T-cell (primary cell): Measurements from ENCODE around the gene STXBP6. TPM values are rescaled to one million over a fixed set of nuclear protein-coding genes. Genes with fewer than 3 reads are reported as not detected.

Source experiments
- ATAC-seq, 4 experiments: fragments of 200-7000 bp in 3 of 4; fragments of 150-1000 bp in 1 of 4; cut with Tn5 transposase; replicated peaks in 1 of 4; 1 replicate in 3 of 4; 2 replicates in 1 of 4; pipeline ENCODE4 v1.10.0; 2021; ENCODE audit warnings: moderate library complexity in 3 of 4, mild to moderate bottlenecking in 2 of 4, moderate number of reproducible peaks in 1 of 4
- CTCF ChIA-PET, 2 donors: fragments of 300-600 bp; sonication (Branson Sonifier 250); formaldehyde crosslinking; loops; one replicate each; lab custom pipeline; 2022; ENCODE audit warnings: antibody characterized with exemption in 2 of 2; lab: Charles Lee
- POLR2A ChIA-PET, 2 donors: fragments of 300-600 bp; sonication (Branson Sonifier 250); formaldehyde crosslinking; loops; one replicate each; lab custom pipeline; 2022; ENCODE audit warnings: antibody characterized with exemption in 2 of 2; lab: Charles Lee
- DNase-seq, 35 experiments: peaks; one replicate each; pipeline versions ENCODE4 v3.0.0 to v3.0.0-alpha.2; 2013 to 2023
- H3K27ac ChIP-seq: one replicate; pipeline ENCODE4 v1.5.1; 2013; ENCODE audit warnings: low read length
- H3K27me3 ChIP-seq, 2 experiments: replicated peaks in 1 of 2; 1 replicate in 1 of 2; 2 replicates in 1 of 2; pipeline versions ENCODE4 v1.6.1 to v1.7.0; 2013; ENCODE audit warnings: low read length in 1 of 2, mixed read lengths in 1 of 2; ENCODE audit not compliant: control insufficient read depth in 2 of 2, insufficient read depth in 2 of 2; ENCODE audit errors: extremely low read depth in 1 of 2
- H3K36me3 ChIP-seq, 2 donors: 1 replicate in 1 of 2; 2 replicates in 1 of 2; pipeline versions ENCODE4 v1.6.1 to v1.7.0; 2013; ENCODE audit warnings: low read length in 1 of 2; ENCODE audit not compliant: control insufficient read depth in 2 of 2, insufficient read depth in 1 of 2; ENCODE audit errors: extremely low read depth in 1 of 2
- H3K4me1 ChIP-seq, 2 experiments: 1 replicate in 1 of 2; 2 replicates in 1 of 2; pipeline versions ENCODE4 v1.6.1 to v1.7.0; 2013; ENCODE audit warnings: low read length in 2 of 2, mixed read lengths in 1 of 2; ENCODE audit not compliant: insufficient read depth in 2 of 2, control insufficient read depth in 1 of 2; ENCODE audit errors: extremely low read depth in 1 of 2
- H3K4me3 ChIP-seq, 2 donors: 1 replicate in 1 of 2; 2 replicates in 1 of 2; pipeline versions ENCODE4 v1.5.1 to v1.7.0; 2013; ENCODE audit warnings: mild to moderate bottlenecking in 2 of 2, low read length in 1 of 2, moderate library complexity in 1 of 2; ENCODE audit not compliant: control insufficient read depth in 1 of 2; ENCODE audit errors: extremely low read depth in 1 of 2
- H3K9me3 ChIP-seq: 2 replicates; pipeline ENCODE4 v1.7.0; 2013
- H3K27ac Mint-ChIP-seq, 2 donors: one replicate each; pipeline ENCODE4 v1.8.0; 2020 to 2021; ENCODE audit warnings: mild to moderate bottlenecking in 2 of 2, mixed read lengths in 2 of 2
- H3K27me3 Mint-ChIP-seq, 2 donors: one replicate each; pipeline ENCODE4 v1.8.0; 2021 to 2022; ENCODE audit warnings: mixed read lengths in 2 of 2
- H3K36me3 Mint-ChIP-seq: one replicate; pipeline ENCODE4 v1.8.0; 2021; ENCODE audit warnings: mixed read lengths
- H3K4me1 Mint-ChIP-seq, 3 donors: one replicate each; pipeline ENCODE4 v1.8.0; 2020 to 2022; ENCODE audit warnings: mixed read lengths in 3 of 3, mild to moderate bottlenecking in 1 of 3
- H3K4me3 Mint-ChIP-seq, 3 donors: one replicate each; pipeline ENCODE4 v1.8.0; 2020 to 2022; ENCODE audit warnings: mild to moderate bottlenecking in 3 of 3, mixed read lengths in 3 of 3, moderate library complexity in 3 of 3
- H3K9me3 Mint-ChIP-seq, 3 donors: one replicate each; pipeline ENCODE4 v1.8.0; 2020 to 2022; ENCODE audit warnings: mixed read lengths in 3 of 3
- WGBS: methylation state at CpG from one replicate; pipeline ENCODE4 v1.1.5; 2013; ENCODE audit warnings: missing lambda C conversion rate; ENCODE audit not compliant: insufficient coverage; 5-methylcytosine and 5-hydroxymethylcytosine counted together
- total RNA-seq, 35 experiments: library from RNA in 6 of 35; stranded (reverse) in 6 of 35; fragments of 120-200 nt in 1 of 35; gene quantifications; one replicate each; pipeline versions ENCODE4 v1.2.1 to v1.2.4 and lab custom pipeline; 2013 to 2026

The STXBP6 gene
- total RNA-seq, 5 donors from 2014 or later (not counting 1 experiment from before 2014, with no cell fraction given), result 0.25 TPM; not detected in 4

DNA sequence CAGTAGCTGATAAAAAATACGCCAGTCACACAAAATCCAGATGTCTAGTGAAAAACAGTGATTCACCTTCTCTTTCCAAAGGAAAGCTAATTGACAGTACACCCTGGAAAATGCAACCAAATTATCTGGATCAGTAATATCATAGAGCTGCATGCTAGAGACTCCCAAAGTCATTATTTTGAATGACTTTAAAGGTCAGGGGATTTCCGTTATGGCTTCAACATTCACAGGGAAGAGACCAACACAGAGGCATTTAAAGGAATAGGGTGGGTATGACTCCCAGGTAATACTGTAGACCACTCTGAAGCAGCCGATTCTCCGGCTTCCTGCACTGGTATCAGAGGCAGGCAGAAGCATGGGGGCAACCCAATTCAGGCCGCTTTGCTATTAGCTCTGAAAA is 190.4 kb downstream of the STXBP6 start:
- CTCF ChIA-PET, result no interaction called here
- Mint-ChIP-seq H3K36me3 (no peaks in the 10 kb centered on the region), H3K4me3 (no peak overlapping the region), H3K27ac (no peak overlapping the region), H3K9me3 (no peaks in the 10 kb centered on the region), H3K4me1 (no peaks in the 10 kb centered on the region), H3K27me3 (peaks cover 27 to 31% of the 10 kb centered on the region in 2 donors)
- no peak for ATAC-seq
- DNase-seq, result no peak
- no peaks in the 10 kb centered on the region for H3K36me3 ChIP-seq
- 85% methylated on average over 3 of the region's 5 CpGs for WGBS
- no peak overlapping the region for H3K27ac ChIP-seq
- POLR2A ChIA-PET, result no interaction called here
- peaks cover 0 to 4% of the 10 kb centered on the region in 2 experiments for H3K4me1 ChIP-seq
- H3K4me3 ChIP-seq, result no peak overlapping the region
- no peaks in the 10 kb centered on the region for H3K9me3 ChIP-seq
- H3K27me3 ChIP-seq, result peaks cover 0 to 2% of the 10 kb centered on the region in 2 experiments

DNA sequence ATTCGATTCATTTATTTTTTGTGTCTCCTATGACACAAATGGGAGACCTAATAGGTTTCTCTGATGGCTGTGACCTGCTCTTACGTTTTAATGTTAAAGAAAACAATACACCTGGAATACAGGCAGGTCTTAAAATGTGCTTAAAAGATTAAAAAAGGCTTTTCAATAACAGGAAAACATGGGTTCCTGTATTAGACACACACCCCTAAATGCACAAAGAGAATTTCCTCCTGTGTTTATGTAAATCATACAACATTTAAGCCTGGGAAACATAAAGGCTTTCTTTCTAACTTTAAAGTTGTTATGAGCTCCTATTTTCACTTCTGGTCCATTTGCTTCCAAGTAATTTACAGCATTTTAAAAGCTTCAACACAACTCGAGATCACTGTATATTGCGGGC is 191.3 kb downstream of the STXBP6 start:
- DNase-seq, result no peak

DNA sequence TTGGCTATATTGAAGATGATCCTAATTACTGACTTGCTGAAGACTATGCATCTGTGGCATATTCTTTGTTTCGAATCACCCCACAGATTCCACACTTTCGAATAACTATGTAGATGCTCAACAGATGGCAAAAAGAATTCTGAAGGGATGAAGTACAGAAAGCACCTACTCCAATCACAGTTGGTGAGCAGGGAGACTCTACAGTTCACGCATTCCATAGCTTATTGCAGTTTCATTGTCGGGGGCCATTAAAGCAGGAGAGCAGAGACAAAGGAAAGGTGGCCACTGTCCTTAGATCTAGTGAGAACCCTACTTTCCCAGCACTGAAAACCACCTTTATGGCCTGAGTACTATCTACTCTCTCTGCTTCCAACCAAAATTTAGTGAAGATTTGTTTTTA is 191.9 kb downstream of the STXBP6 start:
- no peak overlapping the region for H3K27ac Mint-ChIP-seq
- Histone ChIP-seq H3K27me3 (peaks cover 0 to 2% of the 10 kb centered on the region in 2 experiments), H3K27ac (no peak overlapping the region), H3K4me3 (no peak overlapping the region), H3K9me3 (no peaks in the 10 kb centered on the region), H3K4me1 (no peaks in the 10 kb centered on the region), H3K36me3 (no peaks in the 10 kb centered on the region)
- no peaks in the 10 kb centered on the region for H3K4me1 Mint-ChIP-seq
- peaks cover 31 to 38% of the 10 kb centered on the region in 2 donors for H3K27me3 Mint-ChIP-seq
- DNase-seq (no peak), ATAC-seq (no peak)
- no peaks in the 10 kb centered on the region for H3K9me3 Mint-ChIP-seq
- H3K36me3 Mint-ChIP-seq, result no peaks in the 10 kb centered on the region
- POLR2A ChIA-PET, result no interaction called here
- 82% methylated on average over 2 of the region's 4 CpGs for WGBS
- H3K4me3 Mint-ChIP-seq, result no peak overlapping the region
- CTCF ChIA-PET, result no interaction called here

More for the DNA sequence above, 191.3 kb downstream of the STXBP6 start:
- no peaks in the 10 kb centered on the region for H3K4me1 Mint-ChIP-seq
- Histone ChIP-seq H3K36me3 (no peaks in the 10 kb centered on the region), H3K27me3 (peaks cover 0 to 2% of the 10 kb centered on the region in 2 experiments), H3K4me3 (no peak overlapping the region), H3K9me3 (no peaks in the 10 kb centered on the region), H3K27ac (no peak overlapping the region), H3K4me1 (peaks cover 0 to 2% of the 10 kb centered on the region in 2 experiments)
- H3K27ac Mint-ChIP-seq, result no peak overlapping the region
- ATAC-seq, result no peak
- H3K27me3 Mint-ChIP-seq, result peaks cover 30 to 36% of the 10 kb centered on the region in 2 donors
- POLR2A ChIA-PET, result no interaction called here
- no peaks in the 10 kb centered on the region for H3K9me3 Mint-ChIP-seq
- no peak overlapping the region for H3K4me3 Mint-ChIP-seq
- CTCF ChIA-PET, result interaction anchor here in 1 of 2 donors (0.8 kb wide), 1 partner anchor 607 kb away, joined by 3 read pairs; no protein-coding TSS in a partner anchor
- no peaks in the 10 kb centered on the region for H3K36me3 Mint-ChIP-seq
- no CpG with 5 or more reads among the region's 4 CpGs for WGBS

DNA sequence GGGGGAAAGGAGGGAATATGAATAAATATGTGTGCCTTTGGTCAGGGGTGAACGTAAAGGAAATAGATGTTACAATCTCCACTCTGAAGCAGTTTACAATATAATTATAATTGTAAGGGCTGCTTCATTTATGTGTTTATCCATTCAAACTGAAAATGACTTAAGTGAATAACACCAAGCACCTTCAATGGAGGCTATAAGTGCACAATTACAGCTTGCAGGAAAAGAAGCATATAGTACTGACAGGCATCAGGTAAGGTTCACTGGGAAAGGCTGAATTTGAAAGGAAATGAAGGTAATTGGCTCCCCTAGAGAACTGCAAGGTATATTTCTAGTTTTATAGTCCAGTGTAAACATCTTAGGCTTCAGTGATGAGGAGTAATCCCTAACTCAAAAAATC is 192.7 kb downstream of the STXBP6 start:
- CTCF ChIA-PET, result no interaction called here
- Mint-ChIP-seq H3K27me3 (peaks cover 32 to 38% of the 10 kb centered on the region in 2 donors), H3K4me3 (no peak overlapping the region), H3K9me3 (no peaks in the 10 kb centered on the region), H3K4me1 (no peaks in the 10 kb centered on the region), H3K27ac (no peak overlapping the region), H3K36me3 (no peaks in the 10 kb centered on the region)
- H3K4me1 ChIP-seq, result no peaks in the 10 kb centered on the region
- H3K27me3 ChIP-seq, result peaks cover 0 to 2% of the 10 kb centered on the region in 2 experiments
- no peak overlapping the region for H3K4me3 ChIP-seq
- ATAC-seq (no peak), DNase-seq (no peak)
- no peak overlapping the region for H3K27ac ChIP-seq
- POLR2A ChIA-PET, result no interaction called here
- no peaks in the 10 kb centered on the region for H3K9me3 ChIP-seq
- H3K36me3 ChIP-seq, result no peaks in the 10 kb centered on the region
- no CpG with 5 or more reads among the region's 1 CpG for WGBS

DNA sequence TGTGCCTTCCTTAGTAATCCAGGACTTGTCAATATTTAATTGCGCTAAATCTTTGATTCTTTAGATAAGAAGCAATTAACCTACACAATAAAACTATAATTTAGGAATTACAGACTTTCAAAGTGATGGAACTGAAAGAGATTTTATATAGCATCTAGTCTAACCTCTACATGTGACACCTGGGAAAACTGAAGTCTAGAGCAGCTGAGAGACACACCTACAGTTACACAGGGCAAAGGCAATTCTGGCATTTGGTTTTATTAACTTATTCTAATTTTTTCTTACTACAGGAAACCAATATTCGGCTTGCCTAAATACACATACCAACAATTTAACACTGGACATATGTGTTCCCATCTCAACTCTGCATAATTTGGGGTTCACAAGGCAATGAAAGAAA is 196.5 kb downstream of the STXBP6 start:
- Histone ChIP-seq H3K4me1 (no peaks in the 10 kb centered on the region), H3K36me3 (no peaks in the 10 kb centered on the region), H3K27me3 (no peaks in the 10 kb centered on the region), H3K9me3 (no peaks in the 10 kb centered on the region), H3K27ac (no peak overlapping the region), H3K4me3 (no peak overlapping the region)
- Mint-ChIP-seq H3K4me3 (no peak overlapping the region), H3K27ac (no peak overlapping the region), H3K4me1 (no peaks in the 10 kb centered on the region), H3K27me3 (peaks cover 28 to 31% of the 10 kb centered on the region in 2 donors), H3K36me3 (no peaks in the 10 kb centered on the region), H3K9me3 (no peaks in the 10 kb centered on the region)
- DNase-seq, result no peak
- ATAC-seq, result no peak
- WGBS, result no CpG with 5 or more reads among the region's 2 CpGs
- POLR2A ChIA-PET, result no interaction called here
- CTCF ChIA-PET, result no interaction called here

DNA sequence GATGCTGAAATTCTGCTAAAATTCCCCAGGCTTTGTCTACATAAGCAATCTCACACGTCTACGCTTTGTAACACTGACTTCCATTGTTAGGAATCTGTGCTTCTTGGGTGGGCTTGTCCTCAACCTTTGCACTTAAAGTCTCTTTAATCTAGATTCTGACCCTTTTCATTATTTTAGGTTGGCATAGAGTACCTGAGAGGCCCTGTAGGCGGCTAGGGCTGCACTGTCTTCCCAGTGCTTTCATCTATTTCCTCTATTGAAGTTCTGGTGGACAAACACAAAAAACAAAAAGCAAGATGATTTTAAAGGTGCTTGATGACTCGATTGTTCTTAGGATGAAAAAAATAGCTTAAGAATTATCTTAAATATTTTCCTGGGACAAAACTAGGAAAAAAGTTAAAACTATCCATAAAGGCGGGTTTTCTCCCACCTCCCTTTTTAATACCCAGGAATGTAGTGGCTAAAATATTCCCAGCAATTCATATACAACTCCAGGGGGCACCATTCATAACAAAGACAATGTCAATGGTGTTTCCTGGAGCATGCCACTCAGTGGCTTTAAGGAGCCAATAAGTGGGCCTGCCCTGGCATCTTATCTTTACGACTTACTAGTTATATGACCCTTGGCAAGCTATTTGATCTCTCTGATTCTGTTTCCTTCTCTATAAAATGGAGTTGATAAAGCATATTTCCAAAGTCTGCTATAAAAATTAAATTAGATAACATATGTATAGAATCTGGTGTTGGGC is 197.5 kb downstream of the STXBP6 start:
- Mint-ChIP-seq H3K36me3 (no peaks in the 10 kb centered on the region), H3K4me3 (no peak overlapping the region)
- CTCF ChIA-PET, result no interaction called here

More for the DNA sequence above, 197.5 kb downstream of the STXBP6 start:
- Histone ChIP-seq H3K4me1 (no peaks in the 10 kb centered on the region), H3K4me3 (no peak overlapping the region), H3K36me3 (no peaks in the 10 kb centered on the region), H3K9me3 (no peaks in the 10 kb centered on the region), H3K27me3 (no peaks in the 10 kb centered on the region), H3K27ac (no peak overlapping the region)
- no CpG with 5 or more reads among the region's 6 CpGs for WGBS
- no peak for ATAC-seq
- no peaks in the 10 kb centered on the region for H3K4me1 Mint-ChIP-seq
- POLR2A ChIA-PET, result no interaction called here
- no peak overlapping the region for H3K27ac Mint-ChIP-seq
- no peaks in the 10 kb centered on the region for H3K9me3 Mint-ChIP-seq
- H3K27me3 Mint-ChIP-seq, result peaks cover 29% of the 10 kb centered on the region in 2 donors
- no peak for DNase-seq
